Transverse colon (tissue), 4 donors: ENCODE measurements around the gene OR8G1.

Source experiments
- POLR2AphosphoS5 ChIP-seq, 3 donors: sonication (generic); formaldehyde crosslinking; IDR thresholded peaks; one replicate each; pipeline ENCODE4 v1.6.1; 2016; ENCODE audit warnings: antibody characterized with exemption in 3 of 3
- TF ChIP-seq, protein P1 (sequence below), 5 experiments: fragments of 200-600 bp in 3 of 5; fragments of 450-650 bp in 2 of 5; sonication (generic) in 3 of 5; IDR thresholded peaks; 1 replicate in 2 of 5; 2 replicates in 3 of 5; pipeline ENCODE4 v1.5.1; 2016 to 2017; ENCODE audit warnings: antibody characterized with exemption in 5 of 5, inconsistent platforms in 3 of 5, mild to moderate bottlenecking in 2 of 5, moderate library complexity in 1 of 5

DNA sequence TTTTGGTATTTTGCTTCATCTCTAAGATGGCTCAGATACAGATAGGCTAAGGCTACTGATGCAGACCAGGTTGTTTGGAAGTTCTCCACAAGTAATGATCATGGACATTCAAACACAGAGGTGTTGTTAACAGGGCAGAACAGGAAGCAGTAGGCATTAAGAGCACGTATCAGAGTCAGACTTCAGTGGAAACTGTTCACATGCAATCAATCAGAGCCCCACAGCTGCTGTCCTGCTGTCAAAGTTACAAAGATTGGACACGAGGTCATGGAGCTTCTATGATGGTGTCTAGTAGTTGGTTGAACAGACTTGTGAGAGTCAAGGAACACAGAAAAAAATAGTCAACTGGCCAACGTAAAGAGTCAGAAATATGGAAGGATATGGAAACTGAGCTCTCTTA is 37.9 kb upstream of the OR8G1 start:
- no peak for TF ChIP-seq POLR2AphosphoS5 (IDR thresholded peaks at IDR 0.05)
- TF ChIP-seq, protein P1, sequence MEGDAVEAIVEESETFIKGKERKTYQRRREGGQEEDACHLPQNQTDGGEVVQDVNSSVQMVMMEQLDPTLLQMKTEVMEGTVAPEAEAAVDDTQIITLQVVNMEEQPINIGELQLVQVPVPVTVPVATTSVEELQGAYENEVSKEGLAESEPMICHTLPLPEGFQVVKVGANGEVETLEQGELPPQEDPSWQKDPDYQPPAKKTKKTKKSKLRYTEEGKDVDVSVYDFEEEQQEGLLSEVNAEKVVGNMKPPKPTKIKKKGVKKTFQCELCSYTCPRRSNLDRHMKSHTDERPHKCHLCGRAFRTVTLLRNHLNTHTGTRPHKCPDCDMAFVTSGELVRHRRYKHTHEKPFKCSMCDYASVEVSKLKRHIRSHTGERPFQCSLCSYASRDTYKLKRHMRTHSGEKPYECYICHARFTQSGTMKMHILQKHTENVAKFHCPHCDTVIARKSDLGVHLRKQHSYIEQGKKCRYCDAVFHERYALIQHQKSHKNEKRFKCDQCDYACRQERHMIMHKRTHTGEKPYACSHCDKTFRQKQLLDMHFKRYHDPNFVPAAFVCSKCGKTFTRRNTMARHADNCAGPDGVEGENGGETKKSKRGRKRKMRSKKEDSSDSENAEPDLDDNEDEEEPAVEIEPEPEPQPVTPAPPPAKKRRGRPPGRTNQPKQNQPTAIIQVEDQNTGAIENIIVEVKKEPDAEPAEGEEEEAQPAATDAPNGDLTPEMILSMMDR (IDR thresholded peaks at IDR 0.05), result no peak
